ENCODE data around the gene ZNF426.

Gene ZNF426

DNA sequence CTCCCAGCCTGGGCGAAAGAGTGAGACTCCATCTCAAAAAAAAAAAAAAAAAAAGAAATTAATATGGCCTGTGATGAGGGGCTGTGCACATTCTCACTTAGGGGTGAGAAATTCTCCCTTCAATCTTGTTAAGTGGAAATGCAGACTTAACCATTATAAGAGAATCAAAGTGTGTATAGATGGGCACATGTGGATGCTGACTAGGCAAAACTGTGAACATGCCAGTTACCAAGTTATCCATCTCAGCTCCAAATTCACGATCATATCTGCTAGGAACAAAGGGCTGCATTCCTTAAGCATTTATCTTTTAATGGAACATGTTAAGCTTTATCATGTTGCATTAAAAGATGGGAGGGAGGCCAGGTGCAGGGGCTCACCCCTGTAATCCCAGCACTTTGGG is 44.3 kb downstream of the ZNF426 start:
- FAIRE-seq: no peak

GRCh38 chr19:9487016-9487415 is 51.4 kb downstream of the ZNF426 start:
- no peak for FAIRE-seq

DNA sequence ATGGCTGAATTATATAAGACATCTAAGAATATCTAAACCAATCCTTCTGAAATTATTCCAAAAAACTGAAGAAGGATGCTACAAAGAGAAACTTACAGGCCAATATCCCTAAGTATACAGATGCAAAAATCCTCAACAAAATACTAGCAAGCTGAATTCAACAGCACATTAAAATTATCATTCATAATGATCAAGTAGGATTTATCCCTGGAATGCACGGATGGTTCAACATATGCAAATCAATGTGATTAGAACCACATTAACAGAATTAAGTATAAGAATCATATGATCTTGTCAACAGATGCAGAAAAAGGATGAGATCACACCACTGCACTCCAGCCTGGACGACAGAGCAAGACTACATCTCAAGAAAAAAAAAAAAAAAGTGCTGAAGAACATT is 53.3 kb downstream of the ZNF426 start:
- no peak for FAIRE-seq

- FAIRE-seq: no peak
Observed at GRCh38 chr19:9474975-9475374, 63.5 kb downstream of the ZNF426 start.

Measured in islet of Langerhans (tissue), 1 donor.